PC-3 (cell line): ENCODE measurements around the gene CLINT1. TPM values are rescaled to one million over a fixed set of nuclear protein-coding genes. Genes with fewer than 3 reads are reported as not detected.

Experiments
- ATAC-seq: fragments of 200-7000 bp; cut with Tn5 transposase; 2 replicates; pipeline ENCODE4 v1.9.1; 2020; ENCODE audit warnings: mild to moderate bottlenecking, moderate library complexity
- BruUV-seq: library from RNA; stranded (reverse); fragments of 400-500 nt; replicated peaks from 2 replicates; lab custom pipeline; 2021; lab: Mats Ljungman, UMichigan
- CTCF ChIA-PET: fragments of 300-600 bp; sonication (Branson Sonifier 250); formaldehyde crosslinking; loops from one replicate; lab custom pipeline; 2022; ENCODE audit warnings: antibody characterized with exemption; lab: Charles Lee
- POLR2A ChIA-PET: fragments of 300-600 bp; sonication (Branson Sonifier 250); formaldehyde crosslinking; loops from one replicate; lab custom pipeline; 2022; ENCODE audit warnings: antibody characterized with exemption; ENCODE audit not compliant: unreplicated experiment; lab: Charles Lee
- DNase-seq: peaks from one replicate; pipeline ENCODE4 v3.0.0-alpha.2; 2015
- H2AFZ ChIP-seq: fragments of 300-600 bp; sonication (generic); 2 replicates; pipeline ENCODE4 v1.6.0; 2016; ENCODE audit warnings: antibody characterized with exemption, low read length
- H3F3A ChIP-seq: fragments of 300-600 bp; sonication (generic); one replicate; pipeline ENCODE4 v1.6.0; 2017; ENCODE audit warnings: antibody characterized with exemption, low read length, control low read depth, mild to moderate bottlenecking; ENCODE audit not compliant: unreplicated experiment
- H3K27ac ChIP-seq: fragments of 300-600 bp; sonication (generic); 2 replicates; pipeline ENCODE4 v1.5.1; 2016; ENCODE audit warnings: mild to moderate bottlenecking, low read length
- H3K27me3 ChIP-seq: fragments of 300-600 bp; sonication (generic); 2 replicates; pipeline ENCODE4 v1.6.1; 2016; ENCODE audit warnings: low read length, mixed read lengths
- H3K36me3 ChIP-seq: fragments of 300-600 bp; sonication (generic); 2 replicates; pipeline ENCODE4 v1.6.1; 2016; ENCODE audit warnings: low read depth, mixed run types, low read length, mixed read lengths
- H3K4me1 ChIP-seq: fragments of 300-600 bp; sonication (generic); 2 replicates; pipeline ENCODE4 v1.5.1; 2016; ENCODE audit warnings: low read length; ENCODE audit not compliant: insufficient read depth
- H3K4me2 ChIP-seq: fragments of 300-600 bp; sonication (generic); 2 replicates; pipeline ENCODE4 v1.6.0; 2016; ENCODE audit warnings: low read length
- H3K4me3 ChIP-seq: fragments of 300-600 bp; sonication (generic); 2 replicates; pipeline ENCODE4 v1.5.1; 2016; ENCODE audit warnings: mild to moderate bottlenecking, low read length, mixed read lengths
- H3K79me2 ChIP-seq: fragments of 300-600 bp; sonication (generic); 2 replicates; pipeline ENCODE4 v1.6.1; 2017; ENCODE audit warnings: low read length, mixed read lengths
- H3K9ac ChIP-seq: fragments of 300-600 bp; sonication (generic); 2 replicates; pipeline ENCODE4 v1.6.0; 2016; ENCODE audit warnings: mild to moderate bottlenecking, low read length
- H3K9me2 ChIP-seq: fragments of 300-600 bp; sonication (generic); replicated peaks from 2 replicates; pipeline ENCODE4 v1.6.1; 2016; ENCODE audit warnings: mixed run types, low read length, mixed read lengths
- H3K9me3 ChIP-seq: fragments of 300-600 bp; sonication (generic); 2 replicates; pipeline ENCODE4 v1.6.1; 2016; ENCODE audit warnings: low read length, mixed read lengths
- H4K20me1 ChIP-seq: fragments of 300-600 bp; sonication (generic); 2 replicates; pipeline ENCODE4 v1.6.1; 2016; ENCODE audit warnings: low read length, mixed read lengths
- CTCF ChIP-seq: fragments of 300-600 bp; sonication (generic); conservative IDR thresholded peaks from 2 replicates; pipeline ENCODE4 v1.5.1; 2017; ENCODE audit warnings: antibody characterized with exemption, low read depth, mild to moderate bottlenecking, low read length
- EZH2 ChIP-seq: fragments of 300-600 bp; sonication (generic); IDR thresholded peaks from one replicate; pipeline ENCODE4 v1.6.1; 2017; ENCODE audit warnings: antibody characterized with exemption, mild to moderate bottlenecking, low read length; ENCODE audit not compliant: unreplicated experiment
- EZH2phosphoT487 ChIP-seq: fragments of 300-600 bp; sonication (generic); IDR thresholded peaks from 2 replicates; pipeline ENCODE4 v1.6.1; 2018; ENCODE audit warnings: mild to moderate bottlenecking, antibody characterized with exemption, low read length, borderline replicate concordance
- intact Hi-C: fragments of 100-400 bp; cut with micrococcal nuclease; formaldehyde crosslinking; loops from 2 replicates; pipeline ENCODE4 v1.9.0; 2023
- total RNA-seq: library from RNA; depleted of rRNA; stranded (reverse); fragments of >200 nt; gene quantifications from 2 replicates; pipeline ENCODE4 v1.2.3, GENCODE V29; 2014

The CLINT1 gene
- total RNA-seq, 1 experiment from 2014 or later = 125 TPM

- Histone ChIP-seq H3K27me3 (no peaks in the 10 kb centered on the region), H3K9ac (no peak overlapping the region), H3F3A (no peaks in the 10 kb centered on the region), H3K4me2 (no peak overlapping the region), H3K36me3 (no peaks in the 10 kb centered on the region), H3K27ac (no peak overlapping the region), H3K4me3 (no peak overlapping the region), H2AFZ (no peak overlapping the region), H3K4me1 (peaks cover 24% of the 10 kb centered on the region), H3K9me3 (no peaks in the 10 kb centered on the region), H3K9me2 (no peaks in the 10 kb centered on the region), H4K20me1 (peaks cover 23% of the 10 kb centered on the region), H3K79me2 (peaks cover 28% of the 10 kb centered on the region)
- BruUV-seq = no TSS peak
- POLR2A ChIA-PET = interaction anchor here (0.6 kb wide), 1 partner anchor 21 kb away, joined by 36 read pairs; no protein-coding TSS in a partner anchor
- DNase-seq (no peak), ATAC-seq (no peak)
- intact Hi-C loops = no loop called here
- TF ChIP-seq CTCF = no peak
- TF ChIP-seq EZH2phosphoT487 = no peak
- TF ChIP-seq EZH2 = no peak
- CTCF ChIA-PET = interaction anchor here (0.6 kb wide), 1 partner anchor 41 kb away, joined by 7 read pairs; no protein-coding TSS in a partner anchor
Observed at GRCh38 chr5:157860898-157861890, 2.2 kb upstream of the CLINT1 start.

- H3K9me2 ChIP-seq = no peaks in the 10 kb centered on the region
- H3K4me2 ChIP-seq = peak overlapping the region; percentile 89
- ChIA-PET POLR2A (interaction anchor here (0.5 to 0.6 kb wide), 2 partner anchors 36 to 65 kb away, joined by 3 read pairs; no protein-coding TSS in a partner anchor), CTCF (interaction anchor here (0.9 to 1.1 kb wide), 2 partner anchors 90 to 216 kb away, joined by 3 to 6 read pairs; no protein-coding TSS in a partner anchor)
- H4K20me1 ChIP-seq = peaks cover 41% of the 10 kb centered on the region
- H2AFZ ChIP-seq = peak overlapping the region; percentile 63
- intact Hi-C loops = loop anchor here (5.0 kb wide), 1 partner anchor 117 kb away; the partner anchor contains the start of gene LSM11
- no peak for DNase-seq
- H3K4me3 ChIP-seq = peak overlapping the region; percentile 93
- H3K79me2 ChIP-seq = peaks cover 48% of the 10 kb centered on the region
- BruUV-seq = TSS peak; percentile 28
- H3K27ac ChIP-seq = no peak overlapping the region
- no peak for TF ChIP-seq EZH2
- no peak for TF ChIP-seq EZH2phosphoT487
- TF ChIP-seq CTCF = no peak
- H3K9me3 ChIP-seq = no peaks in the 10 kb centered on the region
- H3K9ac ChIP-seq = peak overlapping the region; percentile 93
- H3K4me1 ChIP-seq = peaks cover 19% of the 10 kb centered on the region
- H3K27me3 ChIP-seq = no peaks in the 10 kb centered on the region
- no peaks in the 10 kb centered on the region for H3K36me3 ChIP-seq
- ATAC-seq = no peak; the same call in 1 of the 2 replicates
- no peaks in the 10 kb centered on the region for H3F3A ChIP-seq
Observed at GRCh38 chr5:157859227-157859575, 256 bp upstream of the CLINT1 start.
